Hepatocyte (in vitro differentiated cells): ENCODE results near the gene CFAP69. TPM values are rescaled to one million over a fixed set of nuclear protein-coding genes. Genes with fewer than 3 reads are reported as not detected.

Experiments used
- DNase-seq: peaks from one replicate; pipeline ENCODE4 v3.0.0-alpha.2; 2016; ENCODE audit warnings: low spot score
- H2AFZ ChIP-seq: fragments of 200-600 bp; sonication (generic); 2 replicates; pipeline ENCODE4 v1.6.0; 2016; ENCODE audit warnings: antibody characterized with exemption, mild to moderate bottlenecking
- H3K27ac ChIP-seq: fragments of 200-600 bp; sonication (generic); 2 replicates; pipeline ENCODE4 v1.5.1; 2016; ENCODE audit warnings: mild to moderate bottlenecking
- H3K27me3 ChIP-seq: fragments of 200-600 bp; sonication (generic); 2 replicates; pipeline ENCODE4 v1.6.1; 2016
- H3K36me3 ChIP-seq: fragments of 200-600 bp; sonication (generic); replicated peaks from 2 replicates; pipeline ENCODE4 v1.5.1; 2016; ENCODE audit warnings: low read depth; ENCODE audit not compliant: insufficient read depth
- H3K4me1 ChIP-seq: fragments of 200-600 bp; sonication (generic); 2 replicates; pipeline ENCODE4 v1.5.1; 2016; ENCODE audit warnings: mild to moderate bottlenecking, moderate library complexity; ENCODE audit not compliant: insufficient read depth
- H3K4me2 ChIP-seq: fragments of 200-600 bp; sonication (generic); 2 replicates; pipeline ENCODE4 v1.6.0; 2016
- H3K4me3 ChIP-seq: fragments of 200-600 bp; sonication (generic); 2 replicates; pipeline ENCODE4 v1.5.1; 2016; ENCODE audit warnings: mild to moderate bottlenecking
- H3K79me2 ChIP-seq: fragments of 200-600 bp; sonication (generic); 2 replicates; pipeline ENCODE4 v1.6.0; 2017; ENCODE audit warnings: mild to moderate bottlenecking
- H3K9me2 ChIP-seq: fragments of 200-600 bp; sonication (generic); replicated peaks from 2 replicates; pipeline ENCODE4 v1.6.0; 2017; ENCODE audit warnings: mild to moderate bottlenecking; ENCODE audit not compliant: insufficient read depth
- H3K9me3 ChIP-seq: fragments of 200-600 bp; sonication (generic); 2 replicates; pipeline ENCODE4 v1.5.1; 2016; ENCODE audit warnings: low read depth, mild to moderate bottlenecking
- H4K20me1 ChIP-seq: fragments of 200-600 bp; sonication (generic); 2 replicates; pipeline ENCODE4 v1.6.0; 2016; ENCODE audit warnings: mild to moderate bottlenecking; ENCODE audit not compliant: insufficient read depth, poor library complexity, severe bottlenecking
- CTCF ChIP-seq: fragments of 200-600 bp; sonication (generic); IDR thresholded peaks from 2 replicates; pipeline ENCODE4 v1.5.1; 2016; ENCODE audit warnings: antibody characterized with exemption, mild to moderate bottlenecking; ENCODE audit not compliant: poor library complexity
- EZH2 ChIP-seq: fragments of 200-600 bp; sonication (generic); IDR thresholded peaks from 2 replicates; pipeline ENCODE4 v1.6.1; 2016; ENCODE audit warnings: antibody characterized with exemption, mild to moderate bottlenecking, borderline replicate concordance
- EZH2phosphoT487 ChIP-seq: fragments of 200-600 bp; sonication (generic); IDR thresholded peaks from one replicate; pipeline ENCODE4 v1.6.1; 2018; ENCODE audit warnings: antibody characterized with exemption, mild to moderate bottlenecking, low read depth, moderate library complexity; ENCODE audit not compliant: unreplicated experiment, severe bottlenecking
- WGBS: methylation state at CpG from one replicate; pipeline ENCODE4 v1.1.6; 2016; ENCODE audit warnings: low lambda C conversion rate; ENCODE audit errors: missing lambda C conversion rate; 5-methylcytosine and 5-hydroxymethylcytosine counted together
- polyA plus RNA-seq: library from polyadenylated mRNA; unstranded; fragments of >200 nt; fragmentation: Nextera tagmentation; extraction: Ambion mirVana; gene quantifications from 2 replicates; pipeline ENCODE4 v1.2.1, GENCODE V29; 2016
- total RNA-seq: library from RNA; depleted of rRNA; stranded (reverse); fragments of >200 nt; gene quantifications from 2 replicates; pipeline ENCODE4 v1.2.3, GENCODE V29; 2014

Gene CFAP69
- total and polyA plus RNA-seq, 2 experiments from 2014 or later, result 1.6 to 4.3 TPM

DNA sequence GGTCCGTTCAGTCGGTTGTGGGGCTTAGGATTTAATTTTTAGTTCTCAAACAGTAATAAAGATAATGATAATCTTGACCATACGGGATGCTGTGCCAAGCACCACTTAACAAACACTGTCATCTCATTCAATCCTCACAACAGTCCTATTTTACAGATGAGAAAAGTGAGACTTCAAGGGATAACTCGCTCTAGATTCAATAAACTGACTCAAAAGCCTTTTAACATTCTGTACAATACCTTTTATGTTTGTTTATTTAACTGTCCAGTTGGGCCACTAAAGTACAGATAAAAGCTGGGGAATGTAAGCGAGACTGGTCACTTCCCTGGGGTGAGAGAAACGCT lies 437 bp upstream of the CFAP69 start:
- Histone ChIP-seq H3K9me3 (no peaks in the 10 kb centered on the region), H3K4me3 (peak overlapping the region; percentile 93), H3K79me2 (no peaks in the 10 kb centered on the region), H3K27ac (no peak overlapping the region), H3K36me3 (no peaks in the 10 kb centered on the region), H3K4me2 (peak overlapping the region; percentile 93), H4K20me1 (no peaks in the 10 kb centered on the region), H3K27me3 (no peaks in the 10 kb centered on the region), H2AFZ (peak overlapping the region; percentile 98), H3K4me1 (no peaks in the 10 kb centered on the region), H3K9me2 (no peaks in the 10 kb centered on the region)
- no peak for TF ChIP-seq EZH2phosphoT487
- no peak for TF ChIP-seq EZH2
- TF ChIP-seq CTCF, result no peak
- DNase-seq, result no peak
- 16% methylated on average over 6 of the region's 6 CpGs for WGBS

DNA sequence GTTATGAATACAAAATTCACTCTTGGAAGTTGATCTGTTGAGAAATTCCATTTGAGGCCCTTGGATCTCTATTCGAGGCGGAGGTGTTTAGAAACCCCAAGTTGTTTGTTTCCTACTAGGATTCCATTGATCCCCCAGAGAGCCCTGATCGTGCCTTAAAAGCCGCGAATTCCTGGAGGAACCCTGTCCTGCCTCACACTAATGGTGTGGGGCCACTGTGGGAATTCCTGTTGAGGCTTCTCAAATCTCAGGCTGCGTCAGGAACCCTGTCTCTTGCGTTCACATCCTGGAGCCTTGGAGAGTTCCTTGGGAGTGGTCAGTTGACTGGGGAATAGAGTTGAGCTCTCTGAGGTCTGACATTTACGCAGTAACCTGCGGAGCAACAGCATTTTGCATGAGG lies 1.2 kb downstream of the CFAP69 start:
- Histone ChIP-seq H4K20me1 (no peaks in the 10 kb centered on the region), H3K9me3 (no peaks in the 10 kb centered on the region), H3K27ac (no peak overlapping the region), H3K79me2 (no peaks in the 10 kb centered on the region), H3K4me1 (no peaks in the 10 kb centered on the region), H3K9me2 (no peaks in the 10 kb centered on the region), H3K4me3 (peak overlapping the region; percentile 93), H3K4me2 (peak overlapping the region; percentile 93), H2AFZ (peak overlapping the region; percentile 98), H3K36me3 (no peaks in the 10 kb centered on the region), H3K27me3 (peaks cover 3% of the 10 kb centered on the region)
- DNase-seq, result no peak
- 11% methylated on average over 9 of the region's 9 CpGs for WGBS
- TF ChIP-seq EZH2 (no peak), EZH2phosphoT487 (no peak), CTCF (no peak)

DNA sequence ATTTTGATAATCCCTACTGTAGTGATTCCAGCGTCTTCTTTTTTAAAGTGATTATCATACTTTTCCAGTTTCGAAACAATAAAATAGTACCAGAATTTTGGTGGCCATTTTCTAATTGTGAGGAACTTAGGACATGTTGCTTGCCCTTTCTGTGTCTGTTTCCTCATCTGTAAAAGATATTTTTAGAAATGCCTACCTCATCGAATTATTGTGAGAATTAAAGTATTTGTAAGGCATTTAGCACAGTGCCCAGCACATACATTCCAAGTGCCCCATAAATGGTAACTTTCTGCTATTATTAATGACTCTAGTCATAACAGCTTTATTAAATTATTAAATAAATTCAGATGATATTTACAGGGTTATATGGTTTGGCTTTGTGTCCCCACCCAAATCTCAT lies 3.7 kb downstream of the CFAP69 start:
- Histone ChIP-seq H4K20me1 (no peaks in the 10 kb centered on the region), H3K4me2 (no peak overlapping the region), H3K79me2 (no peaks in the 10 kb centered on the region), H3K4me1 (no peaks in the 10 kb centered on the region), H3K4me3 (no peak overlapping the region), H3K9me3 (no peaks in the 10 kb centered on the region), H3K9me2 (no peaks in the 10 kb centered on the region), H3K27me3 (peaks cover 3% of the 10 kb centered on the region), H3K27ac (no peak overlapping the region), H2AFZ (no peak overlapping the region), H3K36me3 (no peaks in the 10 kb centered on the region)
- DNase-seq, result no peak
- no peak for TF ChIP-seq CTCF
- TF ChIP-seq EZH2, result no peak
- 91% methylated on average over 3 of the region's 3 CpGs for WGBS

DNA sequence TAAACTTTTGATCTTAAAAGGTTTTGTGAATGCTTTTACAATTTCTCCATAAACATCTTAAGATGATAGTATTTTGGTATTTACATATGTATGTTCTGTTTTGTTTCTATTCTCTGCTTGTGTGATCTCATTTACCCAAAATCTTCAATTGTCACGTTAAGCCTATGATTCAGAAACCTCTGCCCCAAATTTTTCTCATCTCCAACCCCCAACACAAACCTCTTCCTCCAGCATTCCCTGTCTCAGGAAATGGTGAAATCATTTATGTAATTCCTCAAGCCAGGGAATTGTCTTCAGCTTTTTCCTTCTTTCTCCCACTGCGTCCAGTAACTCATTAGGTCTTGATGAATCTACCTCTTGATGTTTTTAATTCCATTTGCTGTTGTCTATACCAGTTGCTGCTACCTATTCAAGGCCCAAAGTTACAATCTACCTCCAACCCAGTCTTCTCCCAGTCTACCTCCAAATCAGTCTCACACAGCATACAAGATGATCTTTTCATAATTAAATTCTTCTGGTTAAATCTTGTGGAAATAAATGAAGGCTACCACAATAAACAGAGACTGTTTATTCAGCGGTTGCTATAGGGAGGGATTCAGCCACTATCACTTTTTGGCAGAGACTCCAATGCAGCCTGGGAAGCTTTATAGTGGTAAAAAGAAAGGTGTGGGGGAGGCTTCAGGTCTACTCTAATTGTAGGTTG lies 5.8 kb downstream of the CFAP69 start:
- no peak overlapping the region for H2AFZ ChIP-seq

More for the DNA sequence above, 5.8 kb downstream of the CFAP69 start:
- Histone ChIP-seq H3K9me2 (no peaks in the 10 kb centered on the region), H3K4me1 (no peaks in the 10 kb centered on the region), H3K27me3 (peaks cover 3% of the 10 kb centered on the region), H3K4me3 (no peak overlapping the region), H3K36me3 (no peaks in the 10 kb centered on the region), H3K79me2 (no peaks in the 10 kb centered on the region), H3K27ac (no peak overlapping the region), H4K20me1 (no peaks in the 10 kb centered on the region), H3K4me2 (no peak overlapping the region), H3K9me3 (no peaks in the 10 kb centered on the region)
- no peak for TF ChIP-seq EZH2phosphoT487
- TF ChIP-seq CTCF, result no peak
- TF ChIP-seq EZH2, result no peak
- DNase-seq, result no peak
- 82% methylated on average over 3 of the region's 3 CpGs for WGBS
